OCI-LY7 (cell line): Measurements from ENCODE around the gene BCL10.

Experiments
- CTCF ChIP-seq: fragments of 200-600 bp; sonication (generic); conservative IDR thresholded peaks from 2 replicates; pipeline ENCODE4 v1.5.1; 2014; ENCODE audit warnings: mild to moderate bottlenecking, antibody characterized with exemption, low read length, moderate library complexity, mixed read lengths
- EZH2phosphoT487 ChIP-seq: fragments of 200-600 bp; sonication (generic); IDR thresholded peaks from 2 replicates; pipeline ENCODE4 v1.6.1; 2018; ENCODE audit warnings: low read depth, borderline replicate concordance, mild to moderate bottlenecking, mixed run types, antibody characterized with exemption, low read length, moderate library complexity, mixed read lengths

- TF ChIP-seq CTCF (no peak), EZH2phosphoT487 (no peak)
Measured at GRCh38 chr1:85279458-85280080, 3.1 kb upstream of the BCL10 start.
